ENCODE measurements around the gene CCR8. TPM values are rescaled to one million over a fixed set of nuclear protein-coding genes. Genes with fewer than 3 reads are reported as not detected.

The CCR8 gene
- total RNA-seq, 4 donors from 2014 or later = not detected

- Histone ChIP-seq H3K27me3 (no peaks in the 10 kb centered on the region), H3K4me1 (no peaks in the 10 kb centered on the region), H3K4me3 (no peak overlapping the region), H3K27ac (no peak overlapping the region), H3K36me3 (no peaks in the 10 kb centered on the region), H3K9me3 (no peaks in the 10 kb centered on the region)
- ATAC-seq = no peak
- in situ Hi-C loops (cut with MboI; ENCODE audit: low sequenced_read_pairs in 4 of 4) (no loop called here), intact Hi-C loops (cut with DNase I; ENCODE audit: low total_unique reads) (no loop called here)
- no peak for TF ChIP-seq CTCF (IDR thresholded peaks at IDR 0.05 in 4 of 5, conservative IDR thresholded peaks at IDR 0.05 in 1 of 5)
- TF ChIP-seq POLR2A (IDR thresholded peaks at IDR 0.05) = no peak
- DNase-seq = no peak
These were observed 15.3 kb downstream of the CCR8 start for GRCh38 chr3:39344746-39345344.

GRCh38 chr3:39346785-39347585, 17.5 kb downstream of the CCR8 start:
- Histone ChIP-seq H3K27ac (no peak overlapping the region), H3K27me3 (no peaks in the 10 kb centered on the region), H3K36me3 (no peaks in the 10 kb centered on the region), H3K9me3 (no peaks in the 10 kb centered on the region), H3K4me3 (no peak overlapping the region), H3K4me1 (no peaks in the 10 kb centered on the region)
- DNase-seq (no peak), ATAC-seq (no peak)
- intact Hi-C loops (cut with DNase I; ENCODE audit: low total_unique reads) (no loop called here), in situ Hi-C loops (cut with MboI; ENCODE audit: low sequenced_read_pairs in 4 of 4) (no loop called here)
- TF ChIP-seq POLR2A (IDR thresholded peaks at IDR 0.05) (no peak), CTCF (IDR thresholded peaks at IDR 0.05 in 4 of 5, conservative IDR thresholded peaks at IDR 0.05 in 1 of 5) (no peak)

GRCh38 chr3:39347586-39347876, 18.0 kb downstream of the CCR8 start:
- TF ChIP-seq POLR2A (IDR thresholded peaks at IDR 0.05) = no peak
- TF ChIP-seq CTCF (IDR thresholded peaks at IDR 0.05 in 4 of 5, conservative IDR thresholded peaks at IDR 0.05 in 1 of 5) = no peak
- no peak for ATAC-seq
- no peaks in the 10 kb centered on the region for H3K9me3 ChIP-seq
- no peak overlapping the region for H3K4me3 ChIP-seq
- no peaks in the 10 kb centered on the region for H3K27me3 ChIP-seq
- intact Hi-C loops (cut with DNase I; ENCODE audit: low total_unique reads) = no loop called here
- no peaks in the 10 kb centered on the region for H3K4me1 ChIP-seq
- no peak overlapping the region for H3K27ac ChIP-seq
- no peak for DNase-seq
- in situ Hi-C loops (cut with MboI; ENCODE audit: low sequenced_read_pairs in 4 of 4) = no loop called here
- H3K36me3 ChIP-seq = no peaks in the 10 kb centered on the region

GRCh38 chr3:39349080-39349479, 19.6 kb downstream of the CCR8 start:
- H3K27ac ChIP-seq = no peak overlapping the region
- in situ Hi-C loops (cut with MboI; ENCODE audit: low sequenced_read_pairs in 4 of 4) = no loop called here
- H3K4me3 ChIP-seq = no peak overlapping the region
- no peaks in the 10 kb centered on the region for H3K36me3 ChIP-seq
- no peaks in the 10 kb centered on the region for H3K27me3 ChIP-seq
- TF ChIP-seq POLR2A (IDR thresholded peaks at IDR 0.05) = no peak
- TF ChIP-seq CTCF (IDR thresholded peaks at IDR 0.05 in 4 of 5, conservative IDR thresholded peaks at IDR 0.05 in 1 of 5) = no peak
- ATAC-seq (no peak), DNase-seq (no peak)
- H3K9me3 ChIP-seq = no peaks in the 10 kb centered on the region
- intact Hi-C loops (cut with DNase I; ENCODE audit: low total_unique reads) = no loop called here
- no peaks in the 10 kb centered on the region for H3K4me1 ChIP-seq

All from gastrocnemius medialis (tissue), 4 donors.